ENCODE measurements around the gene NTM. TPM values are rescaled to one million over a fixed set of nuclear protein-coding genes. Genes with fewer than 3 reads are reported as not detected.

The NTM gene
- total and polyA plus RNA-seq, 2 of the 8 experiments (the other 6 are each of a cell fraction or from before 2014, with no cell fraction given) = 13.4 to 20.0 TPM

GRCh38 chr11:132077416-132077815, 707.0 kb downstream of the NTM start:
- Histone ChIP-seq H2BK120ac (replicated peaks; ENCODE audit: low read depth, low read length) (no peak overlapping the region), H2AFZ (ENCODE audit: low read length) (no peak overlapping the region), H3K4ac (replicated peaks; ENCODE audit: insufficient read length, low read depth, low read length) (no peak overlapping the region), H3K36me3 (ENCODE audit: control insufficient read depth in 2 of 4, insufficient read depth in 4 of 4, low read length in 3 of 4) (peaks cover 0 to 2% (median 0%) of the 10 kb centered on the region in 4 experiments; a peak in 1 of 8 replicates), H3K14ac (ENCODE audit: insufficient read length) (no peak overlapping the region), H3K23ac (ENCODE audit: insufficient read length) (no peak overlapping the region), H2BK12ac (ENCODE audit: low read depth, low read length) (no peak overlapping the region), H3K27me3 (replicated peaks in 1 of 4; ENCODE audit: control insufficient read depth in 3 of 4, extremely low read depth in 1 of 4, insufficient read depth in 3 of 4, low read length in 3 of 4) (no peaks in the 10 kb centered on the region), H3K9ac (replicated peaks in 1 of 4; ENCODE audit: extremely low read depth in 1 of 4, low read depth in 3 of 4, low read length in 3 of 4) (no peak overlapping the region), H3K56ac (replicated peaks; ENCODE audit: insufficient read length, low read depth, low read length) (no peak overlapping the region), H3K18ac (ENCODE audit: extremely low read depth, low read length) (no peak overlapping the region), H4K5ac (ENCODE audit: insufficient read length, low read depth, low read length) (no peak overlapping the region), H4K8ac (ENCODE audit: extremely low read depth, insufficient read depth, low read length) (no peak overlapping the region), H2BK20ac (ENCODE audit: low read length) (no peak overlapping the region), H3K27ac (ENCODE audit: low read depth, low read length) (no peak overlapping the region), H3K4me3 (ENCODE audit: extremely low read depth in 1 of 4, insufficient read depth in 2 of 4, low read depth in 3 of 4, low read length in 4 of 4) (no peak overlapping the region), H2BK15ac (ENCODE audit: low read length) (no peak overlapping the region), H3K4me1 (replicated peaks in 1 of 4; ENCODE audit: control insufficient read depth in 3 of 4, insufficient read depth in 4 of 4, low read length in 3 of 4) (no peaks in the 10 kb centered on the region), H3K4me2 (ENCODE audit: insufficient read depth in 1 of 2, low read depth in 2 of 2, low read length in 2 of 2) (no peak overlapping the region), H3K9me3 (ENCODE audit: insufficient read depth in 2 of 2, low read depth in 1 of 2, low read length in 1 of 2) (peaks cover 3 to 6% of the 10 kb centered on the region in 2 experiments; a peak in 1 of 4 replicates), H4K91ac (replicated peaks; ENCODE audit: insufficient read length, low read length) (no peak overlapping the region), H3K79me2 (ENCODE audit: control insufficient read depth in 1 of 2, insufficient read depth in 2 of 2, low read length in 2 of 2) (no peaks in the 10 kb centered on the region), H3K23me2 (ENCODE audit: low read depth, low read length) (no peaks in the 10 kb centered on the region), H3K79me1 (ENCODE audit: low read depth, low read length) (no peaks in the 10 kb centered on the region), H2BK5ac (ENCODE audit: low read depth, low read length) (no peak overlapping the region), H2AK5ac (ENCODE audit: low read depth, low read length) (no peak overlapping the region), H4K20me1 (replicated peaks in 1 of 2; ENCODE audit: control insufficient read depth in 1 of 2, insufficient read depth in 2 of 2, low read length in 2 of 2) (no peaks in the 10 kb centered on the region)
- ChIA-PET CTCF (ENCODE audit: partially characterized antibody) (no interaction called here), POLR2A (ENCODE audit: partially characterized antibody) (no interaction called here)
- TF ChIP-seq ZNF274 (IDR thresholded peaks at IDR 0.05; ENCODE audit: borderline replicate concordance, extremely low read depth, low read length) (no peak), CTBP2 (IDR thresholded peaks at IDR 0.05; ENCODE audit: borderline replicate concordance, insufficient read depth, insufficient read length, low read length) (no peak), USF2 (IDR thresholded peaks at IDR 0.05; ENCODE audit: low read length) (no peak), SRF (IDR thresholded peaks at IDR 0.05; ENCODE audit: low read depth, low read length) (no peak), CREB1 (IDR thresholded peaks at IDR 0.05) (no peak), POLR2AphosphoS5 (IDR thresholded peaks at IDR 0.05; ENCODE audit: low read depth, low read length) (no peak), MAFK (IDR thresholded peaks at IDR 0.05; ENCODE audit: low read depth, low read length) (no peak), JUN (IDR thresholded peaks at IDR 0.05; ENCODE audit: low read depth, low read length) (no peak), KDM5A (IDR thresholded peaks at IDR 0.05; ENCODE audit: low read length) (no peak), RFX5 (IDR thresholded peaks at IDR 0.05; ENCODE audit: borderline replicate concordance, low read depth, low read length) (no peak)
- FAIRE-seq (no peak), DNase-seq (ENCODE audit: low read depth in 1 of 2, low spot score in 2 of 2) (no peak)
